Hematopoietic multipotent progenitor cell treated with erythropoietin and hydrocortisone succinate and interleukin-3 and kit ligand, for 15 days (in vitro differentiated cells): Measurements from ENCODE around the gene CASKIN2.

Source experiments
- DNase-seq: peaks from one replicate; pipeline ENCODE4 v3.0.0-alpha.2; 2015; ENCODE audit warnings: low spot score

The CASKIN2 gene

GRCh38 chr17:75548813-75549212, 33.5 kb upstream of the CASKIN2 start:
- no peak for DNase-seq

DNA sequence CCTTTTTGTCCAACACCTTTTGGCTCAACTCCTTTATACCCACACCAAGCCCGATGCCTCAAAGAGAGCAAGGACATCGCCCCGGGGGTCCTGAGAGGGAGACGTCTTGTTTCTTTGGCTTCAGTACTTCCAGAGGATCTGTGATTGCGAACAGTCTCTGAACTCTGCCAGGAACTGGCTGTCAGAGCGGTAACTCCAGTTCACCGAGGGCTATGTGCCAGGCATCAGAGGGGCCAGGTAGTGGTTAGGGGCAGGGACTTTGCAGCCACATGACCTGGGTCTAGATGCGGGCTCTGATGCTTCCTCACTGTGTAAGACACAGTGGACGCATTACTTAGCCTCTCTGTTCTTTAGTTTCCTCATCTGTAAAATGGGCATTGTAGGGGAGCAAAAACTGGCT, 31.8 kb upstream of the CASKIN2 start:
- no peak for DNase-seq

GRCh38 chr17:75546181-75546580, 30.8 kb upstream of the CASKIN2 start:
- DNase-seq = no peak

- no peak for DNase-seq
Observed at GRCh38 chr17:75544250-75544649, 28.9 kb upstream of the CASKIN2 start.

DNA sequence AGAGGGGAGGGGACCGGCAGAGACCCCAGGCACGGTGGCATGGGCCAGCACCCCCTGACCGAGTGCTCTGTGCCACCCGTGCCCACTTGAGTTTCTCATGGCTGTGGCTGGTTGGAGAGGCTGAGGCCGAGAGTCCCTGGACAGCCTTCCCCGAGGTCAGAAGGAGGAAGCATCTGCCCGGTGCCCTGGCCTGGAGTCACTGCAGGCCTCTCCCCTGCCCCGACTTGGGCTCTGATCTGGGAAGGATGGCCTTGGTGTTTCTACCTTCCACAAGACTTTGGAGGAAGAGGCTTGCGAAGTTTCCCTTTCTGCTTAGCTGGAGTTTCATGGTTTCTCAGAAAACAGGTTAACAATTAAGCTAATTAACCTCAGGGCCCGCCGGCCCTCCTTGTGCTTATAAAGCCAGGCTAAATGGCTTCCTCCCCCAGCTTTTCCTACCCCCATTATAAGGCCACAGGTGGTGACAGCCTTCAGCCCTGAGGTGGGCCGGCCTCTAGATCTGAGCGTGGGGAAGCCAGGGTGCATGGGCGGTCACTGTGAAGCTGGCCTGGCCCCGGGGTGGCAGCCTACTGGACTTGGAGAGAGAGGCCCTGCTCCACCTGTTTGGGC, 27.5 kb upstream of the CASKIN2 start:
- DNase-seq = no peak

- DNase-seq = no peak
Observed at GRCh38 chr17:75542229-75542628, 26.9 kb upstream of the CASKIN2 start.

GRCh38 chr17:75540923-75541503, 25.7 kb upstream of the CASKIN2 start:
- DNase-seq = no peak

DNA sequence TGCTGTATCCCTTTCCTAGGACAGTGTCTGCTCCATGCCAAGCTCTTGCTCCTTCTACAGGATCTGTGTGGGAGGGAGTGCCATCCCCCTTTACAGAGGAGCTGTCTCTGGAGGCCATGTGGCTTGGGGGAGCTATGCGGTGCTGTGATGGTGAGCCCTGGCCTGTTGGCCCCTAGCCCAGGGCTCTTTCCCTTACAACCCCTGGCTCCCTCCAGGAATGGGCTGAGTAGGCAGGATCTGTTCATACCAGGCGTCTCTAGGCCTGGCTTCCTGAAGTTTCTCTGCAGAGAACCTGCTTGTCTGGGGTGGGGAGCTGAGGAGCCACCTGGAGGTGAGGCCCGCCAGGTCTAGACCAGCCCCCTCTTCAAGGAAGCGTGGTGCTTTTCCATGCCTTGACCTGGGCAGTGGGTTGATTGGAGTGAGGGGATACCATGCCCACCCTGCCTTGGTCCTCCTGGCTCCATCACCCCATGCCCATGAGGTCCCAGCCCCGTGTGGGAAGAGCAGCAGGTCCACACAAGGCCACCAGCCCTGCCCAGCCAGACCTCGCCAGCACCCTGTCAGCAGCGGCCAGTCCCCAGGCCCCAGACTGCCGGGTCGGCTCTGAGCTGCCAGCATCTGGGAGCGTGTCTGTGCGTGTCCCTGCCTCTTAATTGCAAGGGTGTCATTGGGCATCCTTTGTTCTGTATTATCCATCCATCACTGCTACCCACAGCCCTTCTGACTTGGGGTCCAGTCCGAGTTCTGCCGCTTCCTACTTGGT, 24.8 kb upstream of the CASKIN2 start:
- no peak for DNase-seq

GRCh38 chr17:75536366-75536765, 21.0 kb upstream of the CASKIN2 start:
- DNase-seq = no peak

DNA sequence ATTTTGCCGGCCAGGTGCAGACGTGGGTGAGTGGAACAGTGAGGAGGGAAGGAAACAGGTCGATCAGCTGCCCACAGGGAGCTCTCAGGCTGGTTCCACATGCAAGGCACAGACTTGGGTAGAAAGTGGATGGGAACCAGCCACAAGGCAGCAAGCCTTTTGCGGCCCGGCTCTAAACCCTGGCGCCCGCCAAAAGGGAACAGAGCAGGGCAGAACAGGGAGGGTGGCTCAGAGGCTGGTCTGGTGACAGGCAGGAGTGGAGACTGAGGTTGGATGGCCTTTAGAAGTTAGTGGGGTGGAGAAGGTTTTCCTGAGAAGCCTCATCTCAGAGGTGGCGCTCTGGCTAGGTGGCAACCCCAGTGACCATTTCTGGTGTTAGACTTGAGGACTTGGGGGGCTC, 20.5 kb upstream of the CASKIN2 start:
- DNase-seq = no peak

GRCh38 chr17:75535119-75535537, 19.8 kb upstream of the CASKIN2 start:
- DNase-seq = peak; percentile 32

DNA sequence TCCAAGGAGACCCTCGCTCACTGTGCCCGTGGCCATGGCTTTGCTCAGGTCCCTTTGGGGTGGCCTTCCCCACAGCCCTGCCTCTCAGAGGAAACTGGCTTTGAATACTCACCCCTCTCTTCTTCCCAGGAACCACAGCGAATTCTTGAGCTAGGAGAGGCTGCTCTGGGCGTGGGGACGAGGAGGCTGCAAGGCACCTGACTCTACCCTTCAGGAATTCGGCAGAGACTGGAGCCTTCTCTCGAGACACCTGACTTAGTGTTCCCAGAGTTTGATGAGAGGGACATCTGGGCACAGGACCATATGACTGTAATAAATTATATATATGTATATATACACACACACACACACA, 16.4 kb upstream of the CASKIN2 start:
- no peak for DNase-seq

- DNase-seq = no peak
Observed at GRCh38 chr17:75530837-75531720, 15.7 kb upstream of the CASKIN2 start.

DNA sequence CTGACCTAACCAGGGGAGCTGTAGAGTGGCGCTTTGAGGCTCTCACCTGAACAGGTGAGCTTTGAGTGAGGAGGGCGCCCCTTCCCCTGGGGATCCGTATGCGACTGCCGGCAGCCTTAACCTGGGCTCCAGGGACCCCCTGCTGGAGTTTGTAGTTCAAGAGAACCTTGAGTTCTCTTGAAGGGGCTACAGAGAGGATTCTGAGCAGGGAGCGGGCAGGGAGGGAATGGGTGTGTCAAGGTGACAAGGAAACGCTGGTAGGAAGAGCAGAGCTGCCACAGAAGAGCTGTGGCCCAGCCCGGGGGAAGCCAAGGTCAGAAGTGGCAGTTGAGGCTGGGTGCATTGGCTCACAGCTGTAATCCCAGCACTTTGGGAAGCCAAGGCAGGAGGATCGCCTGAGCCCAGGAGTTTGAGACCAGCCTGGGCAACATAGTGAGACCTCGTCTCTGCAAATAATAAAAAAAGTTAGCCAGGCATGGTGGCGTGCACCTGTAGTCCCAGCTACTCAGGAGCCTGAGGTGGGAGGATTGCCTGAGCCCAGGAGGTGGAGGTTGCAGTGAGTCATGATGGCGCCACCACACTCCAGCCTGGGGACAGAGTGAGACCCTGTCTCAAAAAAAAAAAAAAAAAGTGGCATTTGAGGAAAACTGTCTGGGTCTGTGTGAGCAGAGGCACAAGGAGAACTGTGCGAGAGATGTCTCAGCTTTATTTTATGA, 11.4 kb upstream of the CASKIN2 start:
- DNase-seq = no peak

DNA sequence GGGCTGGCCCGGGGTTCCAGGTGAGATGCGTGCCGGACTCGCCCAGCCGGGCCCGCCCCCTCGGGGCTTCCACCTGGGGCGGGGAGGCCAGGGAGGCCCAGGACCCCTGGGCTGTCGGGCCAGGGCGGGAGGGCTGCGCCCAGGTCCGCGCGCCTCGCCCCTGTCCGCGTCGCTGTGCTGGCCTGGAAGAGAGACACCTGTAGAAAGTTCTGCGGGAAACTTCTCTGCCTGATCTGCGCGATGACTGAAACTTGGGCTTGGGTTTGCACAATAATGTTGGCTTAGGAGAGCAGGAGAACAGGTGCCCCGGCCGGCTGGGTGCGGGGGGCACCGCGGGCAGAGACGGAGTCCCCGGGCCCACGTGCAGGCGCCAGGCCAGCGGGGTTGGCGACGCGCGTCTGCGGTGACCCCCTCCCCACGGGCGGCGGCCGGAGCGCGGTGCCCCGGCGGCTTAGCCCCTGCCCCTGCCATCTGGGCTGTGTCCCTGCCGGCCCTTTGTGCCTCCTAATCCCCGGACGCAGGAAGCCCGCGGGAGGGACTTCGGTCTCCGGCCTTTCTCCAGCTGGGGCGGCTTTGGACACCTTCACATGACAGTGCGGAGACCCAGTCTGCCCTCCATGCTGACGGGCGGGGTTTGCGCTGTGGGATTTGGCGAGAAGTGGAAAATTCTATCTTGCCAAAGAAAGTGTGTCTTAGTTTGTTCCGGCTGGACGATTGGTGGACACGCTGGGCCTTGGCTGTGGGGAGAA, 10.6 kb upstream of the CASKIN2 start:
- DNase-seq = no peak

DNA sequence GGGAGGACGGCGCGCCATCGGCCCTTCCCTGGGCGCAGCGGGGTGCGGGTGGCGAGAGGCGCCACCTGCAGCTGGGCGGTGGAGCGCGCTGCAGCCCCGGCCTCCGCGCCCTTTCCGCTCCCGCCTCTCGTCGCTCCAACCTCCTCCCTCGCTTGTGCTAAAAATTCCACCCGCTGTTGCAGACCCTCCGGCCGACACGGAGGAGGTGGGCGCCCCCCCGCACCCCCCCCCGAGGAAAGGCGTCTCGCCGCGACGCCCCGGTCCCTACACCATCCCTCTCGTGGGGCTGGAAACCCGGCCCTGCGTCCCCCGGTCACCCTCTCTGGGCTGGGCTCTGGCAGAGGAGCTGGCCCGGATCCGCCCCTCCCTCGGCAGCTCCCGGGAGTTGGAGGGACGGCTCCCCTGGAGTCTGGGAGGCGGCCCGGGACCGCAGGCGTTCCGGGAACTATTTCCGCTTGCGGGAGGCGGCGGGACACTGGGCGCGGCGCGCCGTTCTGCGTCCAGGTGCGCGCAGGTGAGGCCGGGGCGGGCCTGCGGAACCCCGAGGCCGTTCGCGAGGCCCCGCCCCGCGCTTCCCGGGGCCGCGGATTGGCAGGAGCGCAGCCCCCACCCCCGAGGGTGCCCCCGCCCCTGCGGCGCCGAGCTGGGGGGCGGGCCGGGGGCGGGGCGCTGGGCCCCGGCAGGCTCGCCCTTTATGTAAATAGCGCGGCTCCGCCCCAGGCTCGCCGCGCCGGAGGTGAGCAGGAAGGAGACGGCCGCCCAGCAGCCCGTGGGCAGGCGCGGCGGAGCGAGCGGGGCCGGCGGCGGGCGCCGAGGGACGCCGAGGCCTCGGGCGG, 9.9 kb upstream of the CASKIN2 start, which contains the start of gene LLGL2:
Gene LLGL2 (plus strand): TSS at position 728 of the 836 bp plus-strand sequence. CDS start 17,730 bp downstream, outside the sequence.
- DNase-seq = peak; percentile 72

GRCh38 chr17:75524269-75524969, 9.1 kb upstream of the CASKIN2 start:
- no peak for DNase-seq

DNA sequence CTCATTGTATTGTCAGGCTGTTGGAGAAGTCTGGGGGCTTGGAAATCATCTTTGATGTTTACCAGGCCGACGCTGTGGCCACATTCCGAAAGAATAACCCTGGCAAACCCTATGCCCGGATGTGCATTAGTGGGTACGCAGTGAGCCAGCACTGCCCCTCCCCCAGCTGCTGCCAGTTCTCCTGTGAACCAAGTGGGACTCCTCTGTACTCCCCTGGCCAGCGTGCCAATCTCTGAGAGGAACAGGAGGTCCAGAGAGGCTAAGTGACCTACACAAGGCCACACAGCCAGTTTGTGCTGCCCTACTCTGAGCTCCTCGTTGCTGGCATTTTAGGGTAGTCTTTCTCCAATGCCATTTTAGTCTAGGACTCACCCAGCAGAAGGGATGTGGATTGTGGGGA, 8.3 kb upstream of the CASKIN2 start:
- DNase-seq = no peak

DNA sequence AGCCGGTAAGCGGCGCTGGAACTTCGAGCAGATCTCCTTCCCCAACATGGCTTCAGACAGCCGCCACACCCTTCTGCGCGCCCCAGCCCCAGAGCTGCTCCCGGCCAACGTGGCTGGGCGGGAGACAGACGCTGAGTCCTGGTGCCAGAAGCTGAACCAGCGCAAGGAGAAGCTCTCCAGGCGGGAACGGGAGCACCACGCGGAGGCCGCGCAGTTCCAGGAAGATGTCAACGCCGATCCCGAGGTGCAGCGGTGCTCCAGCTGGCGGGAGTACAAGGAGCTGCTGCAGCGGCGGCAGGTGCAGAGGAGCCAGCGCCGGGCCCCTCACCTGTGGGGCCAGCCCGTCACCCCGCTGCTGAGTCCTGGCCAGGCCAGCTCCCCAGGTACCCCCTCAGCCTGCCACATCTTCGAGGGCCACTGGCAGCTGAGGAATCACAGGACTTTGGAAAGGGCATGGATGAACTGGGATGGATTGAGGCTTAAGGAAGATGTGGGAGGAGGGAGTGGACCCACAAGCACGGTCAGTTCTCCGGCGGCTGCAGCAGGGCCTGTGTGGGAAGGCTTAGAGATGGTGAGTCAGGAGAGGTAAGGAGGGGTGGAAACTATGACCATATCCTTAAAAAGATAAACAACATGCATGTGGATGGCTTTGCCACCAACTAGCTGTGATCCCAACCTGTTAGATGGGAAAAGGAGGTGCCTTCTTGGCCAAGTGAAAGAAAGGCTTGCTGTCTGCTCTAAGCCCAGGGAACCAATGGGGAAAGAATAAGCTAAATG, 6.8 kb upstream of the CASKIN2 start:
- DNase-seq = no peak
